Fibroblast of lung (primary cell): Measurements from ENCODE around the gene CCR1. TPM values are rescaled to one million over a fixed set of nuclear protein-coding genes. Genes with fewer than 3 reads are reported as not detected.
A peak's percentile ranks its signal among the peaks of the same experiment; 100 is the strongest.

Experiments
- DNase-seq, 2 donors: peaks; one replicate each; pipeline versions ENCODE4 v3.0.0 to v3.0.0-alpha.2; 2010; ENCODE audit warnings: low read depth in 2 of 2
- H2AFZ ChIP-seq: 2 replicates; pipeline ENCODE4 v1.5.1; 2012; ENCODE audit warnings: low read length, control low read depth, inconsistent platforms
- H3K27ac ChIP-seq: 2 replicates; pipeline ENCODE4 v1.5.1; 2011; ENCODE audit warnings: low read length, control low read depth; ENCODE audit not compliant: insufficient read depth
- H3K27me3 ChIP-seq: 2 replicates; pipeline ENCODE4 v1.5.1; 2011; ENCODE audit warnings: mild to moderate bottlenecking, low read length; ENCODE audit not compliant: control insufficient read depth, insufficient read depth
- H3K36me3 ChIP-seq: 2 replicates; pipeline ENCODE4 v1.5.1; 2011; ENCODE audit warnings: low read length; ENCODE audit not compliant: control insufficient read depth, insufficient read depth
- H3K4me1 ChIP-seq: 2 replicates; pipeline ENCODE4 v1.5.1; 2011; ENCODE audit warnings: low read length; ENCODE audit not compliant: control insufficient read depth, insufficient read depth; ENCODE audit errors: extremely low read depth
- H3K4me2 ChIP-seq: 2 replicates; pipeline ENCODE4 v1.5.1; 2011; ENCODE audit warnings: low read length, control low read depth; ENCODE audit not compliant: insufficient read depth; ENCODE audit errors: extremely low read depth
- H3K4me3 ChIP-seq, 4 experiments: fragments of 200-600 bp in 1 of 4; sonication (generic) in 1 of 4; replicated peaks in 1 of 4; 2 replicates each; pipeline ENCODE4 v1.5.1; 2011 to 2016; ENCODE audit warnings: low read length in 4 of 4, low read depth in 3 of 4, mild to moderate bottlenecking in 3 of 4, control low read depth in 2 of 4, inconsistent platforms in 1 of 4, mixed read lengths in 1 of 4; ENCODE audit not compliant: insufficient read depth in 1 of 4; ENCODE audit errors: control extremely low read depth in 1 of 4
- H3K79me2 ChIP-seq: 2 replicates; pipeline ENCODE4 v1.5.1; 2012; ENCODE audit warnings: mild to moderate bottlenecking, low read length, inconsistent platforms; ENCODE audit not compliant: control insufficient read depth, insufficient read depth
- H3K9ac ChIP-seq: 2 replicates; pipeline ENCODE4 v1.5.1; 2011; ENCODE audit warnings: mild to moderate bottlenecking, low read length, control low read depth; ENCODE audit not compliant: insufficient read depth
- H3K9me3 ChIP-seq: 2 replicates; pipeline ENCODE4 v1.5.1; 2012; ENCODE audit warnings: low read depth, low read length; ENCODE audit not compliant: control insufficient read depth, insufficient read depth
- H4K20me1 ChIP-seq: 2 replicates; pipeline ENCODE4 v1.5.1; 2011; ENCODE audit warnings: low read length; ENCODE audit not compliant: control insufficient read depth, insufficient read depth; ENCODE audit errors: extremely low read depth
- EZH2 ChIP-seq: IDR thresholded peaks from 2 replicates; pipeline ENCODE4 v1.5.1; 2012; ENCODE audit warnings: low read length, control low read depth, mild to moderate bottlenecking; ENCODE audit errors: missing control alignments
- polyA plus RNA-seq, 2 donors: library from polyadenylated mRNA; depleted of rRNA in 1 of 2; stranded (reverse) in 1 of 2; unstranded in 1 of 2; fragments of >200 nt; gene quantifications; 2 replicates each; pipeline ENCODE4 v1.2.1, GENCODE V29; 2011 to 2012; ENCODE audit warnings: missing spikeins in 1 of 2
- total RNA-seq: library from RNA; depleted of rRNA; stranded (reverse); fragments of >200 nt; gene quantifications from 2 replicates; pipeline ENCODE4 v1.2.1, GENCODE V29; 2014
- TF ChIP-seq, protein P1 (sequence below), 2 donors: IDR thresholded peaks in 1 of 2; conservative IDR thresholded peaks in 1 of 2; 1 replicate in 1 of 2; 2 replicates in 1 of 2; pipeline ENCODE4 v1.5.1; 2011 to 2012; ENCODE audit warnings: low read length in 2 of 2, control low read depth in 1 of 2, inconsistent platforms in 1 of 2, low read depth in 1 of 2, mild to moderate bottlenecking in 1 of 2

Gene CCR1
- total and polyA plus RNA-seq, 2 donors (not counting 1 experiment from before 2014, with no cell fraction given): 6.6 to 9.9 TPM

DNA sequence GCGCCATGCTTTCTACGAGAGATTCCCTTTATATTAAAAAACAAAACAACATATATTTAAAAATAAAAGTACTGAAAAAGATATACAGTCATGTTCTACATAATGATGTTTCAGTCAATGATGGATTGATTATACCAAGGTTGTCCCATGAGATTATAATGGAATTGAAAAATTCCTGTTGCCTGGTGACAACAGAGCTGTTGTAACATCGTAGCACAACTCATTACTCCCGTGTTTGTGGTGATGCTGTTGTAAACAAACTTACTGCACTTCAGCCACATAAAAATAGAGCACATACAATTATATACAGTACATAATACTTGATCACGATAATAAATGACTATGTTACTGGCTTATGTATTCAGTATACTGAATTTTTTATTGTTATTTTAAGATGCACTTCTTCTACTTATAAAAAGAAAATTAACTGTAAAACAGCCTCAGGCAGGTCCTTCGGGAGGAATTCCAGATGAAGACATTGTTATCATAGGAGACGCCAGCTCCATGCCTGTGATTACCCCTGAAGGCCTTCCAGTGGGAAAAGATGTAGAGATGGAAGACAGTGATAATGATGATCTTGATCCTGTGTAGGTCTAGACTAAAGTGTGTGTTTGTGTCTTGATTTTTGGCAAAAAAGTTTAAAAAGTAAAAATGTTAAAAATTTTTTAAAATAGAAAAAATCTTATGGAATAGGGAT is 11.7 kb downstream of the CCR1 start:
- TF ChIP-seq, protein P1, sequence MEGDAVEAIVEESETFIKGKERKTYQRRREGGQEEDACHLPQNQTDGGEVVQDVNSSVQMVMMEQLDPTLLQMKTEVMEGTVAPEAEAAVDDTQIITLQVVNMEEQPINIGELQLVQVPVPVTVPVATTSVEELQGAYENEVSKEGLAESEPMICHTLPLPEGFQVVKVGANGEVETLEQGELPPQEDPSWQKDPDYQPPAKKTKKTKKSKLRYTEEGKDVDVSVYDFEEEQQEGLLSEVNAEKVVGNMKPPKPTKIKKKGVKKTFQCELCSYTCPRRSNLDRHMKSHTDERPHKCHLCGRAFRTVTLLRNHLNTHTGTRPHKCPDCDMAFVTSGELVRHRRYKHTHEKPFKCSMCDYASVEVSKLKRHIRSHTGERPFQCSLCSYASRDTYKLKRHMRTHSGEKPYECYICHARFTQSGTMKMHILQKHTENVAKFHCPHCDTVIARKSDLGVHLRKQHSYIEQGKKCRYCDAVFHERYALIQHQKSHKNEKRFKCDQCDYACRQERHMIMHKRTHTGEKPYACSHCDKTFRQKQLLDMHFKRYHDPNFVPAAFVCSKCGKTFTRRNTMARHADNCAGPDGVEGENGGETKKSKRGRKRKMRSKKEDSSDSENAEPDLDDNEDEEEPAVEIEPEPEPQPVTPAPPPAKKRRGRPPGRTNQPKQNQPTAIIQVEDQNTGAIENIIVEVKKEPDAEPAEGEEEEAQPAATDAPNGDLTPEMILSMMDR (conservative IDR thresholded peaks at IDR 0.05 in 1 of 2, IDR thresholded peaks at IDR 0.05 in 1 of 2; ENCODE audit: low read depth in 1 of 2, low read length in 2 of 2): no peak
- TF ChIP-seq EZH2: no peak
- no peak for DNase-seq

DNA sequence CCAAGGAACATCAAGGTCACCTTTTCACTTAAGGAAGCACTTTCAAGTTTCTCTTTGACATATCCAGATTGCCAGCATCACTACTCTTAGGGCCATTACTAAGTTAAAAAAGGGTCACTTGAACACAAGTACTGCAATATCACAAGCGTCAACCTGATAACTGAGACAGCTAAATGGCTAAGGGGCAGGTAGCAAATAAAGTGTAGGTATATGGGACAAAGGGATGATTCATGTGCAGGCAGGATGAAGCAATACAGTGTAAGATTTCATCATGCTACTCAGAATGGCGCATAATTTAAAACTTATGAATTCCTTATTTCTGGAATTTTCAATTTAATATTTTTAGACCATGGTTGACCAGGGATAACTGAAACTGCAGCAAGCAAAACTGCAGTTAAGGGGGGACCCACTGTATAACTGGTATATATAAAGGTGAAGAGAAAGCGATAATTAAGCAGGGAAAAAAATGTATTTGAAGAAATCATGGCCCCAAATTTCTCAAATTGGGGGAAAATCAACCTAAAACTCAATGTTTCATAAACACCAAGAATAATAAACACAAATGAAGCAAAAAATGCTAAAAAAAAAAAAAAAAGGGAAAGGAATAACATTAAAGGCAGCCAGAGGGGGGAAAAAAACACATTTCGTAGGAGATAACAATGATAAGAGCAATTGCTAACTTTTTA is 13.1 kb downstream of the CCR1 start:
- Histone ChIP-seq H3K4me3 (no peak overlapping the region), H3K4me1 (no peaks in the 10 kb centered on the region), H3K79me2 (no peaks in the 10 kb centered on the region), H3K9me3 (no peaks in the 10 kb centered on the region), H3K36me3 (no peaks in the 10 kb centered on the region), H4K20me1 (no peaks in the 10 kb centered on the region), H3K27ac (no peak overlapping the region), H3K27me3 (no peaks in the 10 kb centered on the region), H3K9ac (no peak overlapping the region), H2AFZ (no peak overlapping the region), H3K4me2 (no peak overlapping the region)
- TF ChIP-seq EZH2: no peak
- TF ChIP-seq, protein P1 (conservative IDR thresholded peaks at IDR 0.05 in 1 of 2, IDR thresholded peaks at IDR 0.05 in 1 of 2; ENCODE audit: low read depth in 1 of 2, low read length in 2 of 2): no peak
- DNase-seq: no peak

More for the DNA sequence above, 11.7 kb downstream of the CCR1 start:
- no peak overlapping the region for H3K9ac ChIP-seq
- no peaks in the 10 kb centered on the region for H3K4me1 ChIP-seq
- H4K20me1 ChIP-seq: no peaks in the 10 kb centered on the region
- H3K36me3 ChIP-seq: no peaks in the 10 kb centered on the region
- H2AFZ ChIP-seq: no peak overlapping the region
- H3K4me2 ChIP-seq: no peak overlapping the region
- no peaks in the 10 kb centered on the region for H3K79me2 ChIP-seq
- no peaks in the 10 kb centered on the region for H3K27me3 ChIP-seq
- H3K27ac ChIP-seq: no peak overlapping the region
- no peaks in the 10 kb centered on the region for H3K9me3 ChIP-seq
- no peak overlapping the region for H3K4me3 ChIP-seq

DNA sequence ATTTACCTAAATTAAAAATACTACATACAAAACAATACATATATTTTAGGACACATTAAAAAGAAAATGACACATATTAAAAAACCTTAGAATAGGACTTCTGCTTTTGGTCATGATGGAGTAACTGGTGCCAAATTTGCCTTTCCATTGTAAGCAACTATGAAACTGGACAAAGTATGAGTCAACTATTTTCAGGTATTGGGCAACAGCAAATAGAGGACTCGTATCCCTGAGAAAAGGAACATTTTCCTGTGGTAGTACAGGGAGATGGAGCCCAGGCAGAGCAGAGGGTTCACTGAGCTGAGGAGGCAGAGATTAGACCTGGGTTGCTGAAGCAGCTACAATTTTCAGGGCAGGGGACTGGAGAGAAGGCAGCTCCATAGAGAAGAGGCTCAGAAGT is 14.7 kb downstream of the CCR1 start:
- TF ChIP-seq, protein P1 (conservative IDR thresholded peaks at IDR 0.05 in 1 of 2, IDR thresholded peaks at IDR 0.05 in 1 of 2; ENCODE audit: low read depth in 1 of 2, low read length in 2 of 2): no peak
- TF ChIP-seq EZH2: no peak
- Histone ChIP-seq H3K4me3 (no peak overlapping the region), H3K27me3 (no peaks in the 10 kb centered on the region)

More for the DNA sequence above, 14.7 kb downstream of the CCR1 start:
- no peaks in the 10 kb centered on the region for H3K9me3 ChIP-seq
- H3K9ac ChIP-seq: no peak overlapping the region
- H4K20me1 ChIP-seq: no peaks in the 10 kb centered on the region
- H2AFZ ChIP-seq: no peak overlapping the region
- H3K4me1 ChIP-seq: no peaks in the 10 kb centered on the region
- H3K4me2 ChIP-seq: no peak overlapping the region
- H3K36me3 ChIP-seq: no peaks in the 10 kb centered on the region
- peak in 1 of 2 donors; percentile 17 for DNase-seq
- no peak overlapping the region for H3K27ac ChIP-seq
- H3K79me2 ChIP-seq: no peaks in the 10 kb centered on the region
